PFSK-1 (cell line): ENCODE data around the gene EFHD2.

Experiments
- POLR2AphosphoS5 ChIP-seq: IDR thresholded peaks from 2 replicates; pipeline ENCODE4 v1.6.1; 2012; ENCODE audit warnings: low read depth, mild to moderate bottlenecking, control low read depth, low read length, moderate library complexity
- REST ChIP-seq, 2 experiments: IDR thresholded peaks; 2 replicates each; pipeline versions ENCODE4 v1.6.1 to v1.8.0; 2011 to 2012; ENCODE audit warnings: low read depth in 2 of 2, low read length in 2 of 2, control low read depth in 1 of 2, inconsistent platforms in 1 of 2, mild to moderate bottlenecking in 1 of 2, moderate library complexity in 1 of 2; ENCODE audit not compliant: insufficient read depth in 1 of 2

DNA sequence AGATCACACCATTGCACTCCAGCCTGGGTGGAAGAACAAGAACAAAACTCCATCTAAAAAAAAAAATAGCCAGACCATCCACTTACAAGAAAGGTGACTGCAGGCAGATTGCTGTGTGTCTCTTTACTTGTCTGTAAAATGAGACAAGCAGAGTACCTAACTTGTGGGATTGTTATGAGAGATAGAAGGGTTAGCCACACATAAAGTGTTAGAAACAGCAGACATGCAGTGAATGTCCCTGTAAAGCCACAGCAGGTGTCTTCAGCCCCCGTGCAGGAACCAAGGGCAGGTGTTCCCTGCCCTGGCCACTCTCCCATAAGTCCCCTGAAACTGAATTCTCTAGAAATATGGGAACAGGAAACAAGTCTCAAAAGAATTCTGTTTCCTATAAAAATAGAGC lies 40.8 kb upstream of the EFHD2 start:
- TF ChIP-seq REST (IDR thresholded peaks at IDR 0.05; ENCODE audit: insufficient read depth in 1 of 2, low read depth in 2 of 2, low read length in 2 of 2) (no peak), POLR2AphosphoS5 (no peak)
